Peyer's patch (tissue), 4 donors: ENCODE data around the gene ZNF362.

Experiments used
- CTCF ChIP-seq, 6 experiments: fragments of 450-650 bp in 4 of 6; fragments of 200-600 bp in 2 of 6; sonication (generic) in 1 of 6; IDR thresholded peaks; one replicate each; pipeline ENCODE4 v1.5.1; 2017 to 2019; ENCODE audit warnings: antibody characterized with exemption in 6 of 6, mild to moderate bottlenecking in 3 of 6, moderate library complexity in 1 of 6
- POLR2A ChIP-seq, 2 donors: fragments of 450-650 bp; IDR thresholded peaks; one replicate each; pipeline ENCODE4 v1.5.1; 2017; ENCODE audit warnings: antibody characterized with exemption in 2 of 2, mild to moderate bottlenecking in 2 of 2, moderate library complexity in 2 of 2

- no peak for TF ChIP-seq CTCF (IDR thresholded peaks at IDR 0.05)
- TF ChIP-seq POLR2A (IDR thresholded peaks at IDR 0.05) = no peak
These were observed 81.1 kb downstream of the ZNF362 start for GRCh38 chr1:33337441-33337840.
